DND-41 (cell line): ENCODE results near the gene PCIF1.

Experiments used
- ATAC-seq: fragments of 200-7000 bp; cut with Tn5 transposase; 3 replicates; pipeline ENCODE4 v1.9.1; 2021; ENCODE audit warnings: low read depth; ENCODE audit not compliant: insufficient read depth
- DNase-seq: peaks from one replicate; pipeline ENCODE4 v3.0.0-alpha.2; 2020
- H2AFZ ChIP-seq: 2 replicates; pipeline ENCODE4 v1.6.0; 2012; ENCODE audit warnings: low read depth, low read length
- H3K27ac ChIP-seq: 2 replicates; pipeline ENCODE4 v1.5.1; 2012; ENCODE audit warnings: low read length, inconsistent platforms
- H3K27me3 ChIP-seq: fragments of 200-600 bp; sonication (generic); 2 replicates; pipeline ENCODE4 v1.6.0; 2012; ENCODE audit warnings: low read length, mild to moderate bottlenecking, inconsistent platforms; ENCODE audit not compliant: insufficient read depth, poor library complexity
- H3K36me3 ChIP-seq: 2 replicates; pipeline ENCODE4 v1.5.1; 2012; ENCODE audit warnings: low read length, inconsistent platforms; ENCODE audit not compliant: insufficient read depth
- H3K4me1 ChIP-seq: 2 replicates; pipeline ENCODE4 v1.5.1; 2012; ENCODE audit warnings: mild to moderate bottlenecking, low read length; ENCODE audit not compliant: insufficient read depth
- H3K4me2 ChIP-seq: 2 replicates; pipeline ENCODE4 v1.6.0; 2012; ENCODE audit warnings: mild to moderate bottlenecking, moderate library complexity, low read length, inconsistent platforms; ENCODE audit not compliant: insufficient read depth
- H3K4me3 ChIP-seq, 2 experiments: fragments of 200-600 bp in 1 of 2; shearing (Covaris generic) in 1 of 2; 2 replicates each; pipeline ENCODE4 v1.5.1; 2012 to 2016; ENCODE audit warnings: inconsistent platforms in 2 of 2, low read length in 2 of 2, mild to moderate bottlenecking in 2 of 2, low read depth in 1 of 2, moderate library complexity in 1 of 2
- H3K79me2 ChIP-seq: 2 replicates; pipeline ENCODE4 v1.6.0; 2012; ENCODE audit warnings: low read length, inconsistent platforms; ENCODE audit not compliant: insufficient read depth
- H3K9ac ChIP-seq: 2 replicates; pipeline ENCODE4 v1.6.0; 2012; ENCODE audit warnings: low read depth, mild to moderate bottlenecking, inconsistent platforms, low read length, moderate library complexity
- H3K9me3 ChIP-seq: 2 replicates; pipeline ENCODE4 v1.5.1; 2012; ENCODE audit warnings: low read length, moderate library complexity, mild to moderate bottlenecking, inconsistent platforms; ENCODE audit not compliant: insufficient read depth, severe bottlenecking
- H4K20me1 ChIP-seq: 2 replicates; pipeline ENCODE4 v1.6.0; 2012; ENCODE audit warnings: low read length; ENCODE audit not compliant: insufficient read depth
- CTCF ChIP-seq: IDR thresholded peaks from 2 replicates; pipeline ENCODE4 v1.5.1; 2012; ENCODE audit warnings: borderline replicate concordance, low read length, moderate library complexity, mild to moderate bottlenecking; ENCODE audit not compliant: poor library complexity, severe bottlenecking; ENCODE audit errors: extremely low read depth
- EZH2 ChIP-seq: IDR thresholded peaks from 3 replicates; pipeline ENCODE4 v1.6.1; 2012; ENCODE audit warnings: borderline replicate concordance, low read depth, mild to moderate bottlenecking, moderate library complexity, low read length, inconsistent platforms; ENCODE audit not compliant: severe bottlenecking

Gene PCIF1

GRCh38 chr20:45904583-45905504, 29.6 kb upstream of the PCIF1 start:
- no peak overlapping the region for H3K4me3 ChIP-seq
- H4K20me1 ChIP-seq, result no peaks in the 10 kb centered on the region
- H3K4me1 ChIP-seq, result no peaks in the 10 kb centered on the region
- H3K4me2 ChIP-seq, result no peak overlapping the region
- no peaks in the 10 kb centered on the region for H3K9me3 ChIP-seq
- H3K27me3 ChIP-seq, result no peaks in the 10 kb centered on the region
- no peak for DNase-seq
- no peak overlapping the region for H3K27ac ChIP-seq
- no peaks in the 10 kb centered on the region for H3K36me3 ChIP-seq
- no peak for ATAC-seq
- TF ChIP-seq EZH2, result no peak
- TF ChIP-seq CTCF, result no peak
- H3K79me2 ChIP-seq, result no peaks in the 10 kb centered on the region
- H2AFZ ChIP-seq, result no peak overlapping the region
- H3K9ac ChIP-seq, result no peak overlapping the region

- H3K27ac ChIP-seq, result no peak overlapping the region
- no peaks in the 10 kb centered on the region for H3K36me3 ChIP-seq
- no peaks in the 10 kb centered on the region for H3K79me2 ChIP-seq
- no peak overlapping the region for H3K9ac ChIP-seq
- H3K4me3 ChIP-seq, result no peak overlapping the region
- ATAC-seq, result no peak
- H3K9me3 ChIP-seq, result no peaks in the 10 kb centered on the region
- H3K27me3 ChIP-seq, result no peaks in the 10 kb centered on the region
- no peak for DNase-seq
- TF ChIP-seq EZH2 (no peak), CTCF (no peak)
- H3K4me2 ChIP-seq, result no peak overlapping the region
- no peaks in the 10 kb centered on the region for H3K4me1 ChIP-seq
- no peaks in the 10 kb centered on the region for H4K20me1 ChIP-seq
- no peak overlapping the region for H2AFZ ChIP-seq
These were observed 28.9 kb upstream of the PCIF1 start for GRCh38 chr20:45905505-45906079.

- Histone ChIP-seq H3K27ac (no peak overlapping the region), H3K27me3 (peaks cover 3% of the 10 kb centered on the region), H3K9ac (no peak overlapping the region), H2AFZ (no peak overlapping the region), H3K4me2 (no peak overlapping the region), H3K4me1 (no peaks in the 10 kb centered on the region), H4K20me1 (no peaks in the 10 kb centered on the region), H3K36me3 (no peaks in the 10 kb centered on the region), H3K4me3 (no peak overlapping the region), H3K79me2 (no peaks in the 10 kb centered on the region), H3K9me3 (no peaks in the 10 kb centered on the region)
- TF ChIP-seq CTCF, result no peak
- no peak for TF ChIP-seq EZH2
- ATAC-seq (no peak), DNase-seq (no peak)
These were observed 27.1 kb upstream of the PCIF1 start for GRCh38 chr20:45907219-45907948.
